IMR-90 (cell line): ENCODE data around the gene LAIR2. TPM values are rescaled to one million over a fixed set of nuclear protein-coding genes. Genes with fewer than 3 reads are reported as not detected.

Experiments used
- ATAC-seq: fragments of 200-7000 bp; cut with Tn5 transposase; 2 replicates; pipeline ENCODE4 v1.9.1; 2020; ENCODE audit warnings: low read depth, mild to moderate bottlenecking, moderate library complexity
- BruUV-seq: library from RNA; stranded (reverse); fragments of 400-500 nt; replicated peaks from 2 replicates; lab custom pipeline; 2021; lab: Mats Ljungman, UMichigan
- CTCF ChIA-PET: fragments of 300-600 bp; formaldehyde crosslinking; extraction: SDS; loops from one replicate; lab custom pipeline; 2021; ENCODE audit warnings: antibody characterized with exemption; lab: Yijun Ruan, JAX
- POLR2A ChIA-PET: fragments of 300-600 bp; sonication (Branson Sonifier 250); formaldehyde crosslinking; loops from one replicate; lab custom pipeline; 2022; ENCODE audit warnings: antibody characterized with exemption; ENCODE audit not compliant: unreplicated experiment; lab: Charles Lee
- DNase-seq: peaks from one replicate; pipeline ENCODE4 v3.0.0; 2013
- H2AFZ ChIP-seq: replicated peaks from 2 replicates; pipeline ENCODE3; 2013; ENCODE audit warnings: low read length, mild to moderate bottlenecking; ENCODE audit not compliant: poor library complexity
- H2AK5ac ChIP-seq: 2 replicates; pipeline ENCODE4 v1.6.1; 2013; ENCODE audit warnings: low read depth, low read length, inconsistent platforms
- H2AK9ac ChIP-seq: replicated peaks from 2 replicates; pipeline ENCODE3; 2013; ENCODE audit warnings: mild to moderate bottlenecking, low read depth, low read length, moderate library complexity; ENCODE audit not compliant: poor library complexity
- H2BK120ac ChIP-seq: 2 replicates; pipeline ENCODE4 v1.6.1; 2013; ENCODE audit warnings: low read depth, low read length, inconsistent platforms
- H2BK15ac ChIP-seq: 3 replicates; pipeline ENCODE4 v1.6.1; 2013; ENCODE audit warnings: low read depth, low read length, inconsistent platforms
- H2BK20ac ChIP-seq: 2 replicates; pipeline ENCODE4 v1.6.1; 2013; ENCODE audit warnings: low read depth, mild to moderate bottlenecking, inconsistent platforms, low read length, moderate library complexity
- H2BK5ac ChIP-seq: 2 replicates; pipeline ENCODE4 v1.6.1; 2013; ENCODE audit warnings: mild to moderate bottlenecking, low read depth, low read length, inconsistent platforms; ENCODE audit not compliant: poor library complexity, severe bottlenecking
- H3K14ac ChIP-seq: replicated peaks from 2 replicates; pipeline ENCODE4 v1.6.1; 2013; ENCODE audit warnings: low read depth, low read length, inconsistent platforms
- H3K18ac ChIP-seq: 2 replicates; pipeline ENCODE4 v1.6.1; 2013; ENCODE audit warnings: low read depth, low read length, control low read depth
- H3K23ac ChIP-seq: 2 replicates; pipeline ENCODE4 v1.6.1; 2013; ENCODE audit warnings: low read depth, low read length, inconsistent platforms
- H3K27ac ChIP-seq: 2 replicates; pipeline ENCODE4 v1.5.1; 2013; ENCODE audit warnings: mild to moderate bottlenecking, control low read depth, low read length; ENCODE audit not compliant: insufficient read depth
- H3K27me3 ChIP-seq: 2 replicates; pipeline ENCODE4 v1.6.1; 2013; ENCODE audit warnings: low read length; ENCODE audit not compliant: control insufficient read depth, insufficient read depth
- H3K36me3 ChIP-seq: 2 replicates; pipeline ENCODE4 v1.6.1; 2013; ENCODE audit warnings: low read length, mixed read lengths; ENCODE audit not compliant: control insufficient read depth, insufficient read depth
- H3K4ac ChIP-seq: 2 replicates; pipeline ENCODE4 v1.6.1; 2013; ENCODE audit warnings: low read depth, low read length, inconsistent platforms
- H3K4me1 ChIP-seq: 2 replicates; pipeline ENCODE4 v1.6.1; 2013; ENCODE audit warnings: low read length, mixed read lengths; ENCODE audit not compliant: control insufficient read depth, insufficient read depth
- H3K4me2 ChIP-seq: 2 replicates; pipeline ENCODE4 v1.6.1; 2013; ENCODE audit warnings: low read depth, mild to moderate bottlenecking, control low read depth, low read length, moderate library complexity
- H3K4me3 ChIP-seq: 2 replicates; pipeline ENCODE4 v1.5.1; 2013; ENCODE audit warnings: low read depth, mild to moderate bottlenecking, control low read depth, low read length, moderate library complexity; ENCODE audit not compliant: insufficient read depth
- H3K56ac ChIP-seq: 2 replicates; pipeline ENCODE4 v1.6.1; 2013; ENCODE audit warnings: low read length, inconsistent platforms; ENCODE audit not compliant: insufficient read depth; ENCODE audit errors: extremely low read depth
- H3K79me1 ChIP-seq, 2 experiments: 2 replicates each; pipeline ENCODE4 v1.6.1; 2013; ENCODE audit warnings: low read length in 2 of 2, inconsistent platforms in 1 of 2, low read depth in 1 of 2
- H3K9ac ChIP-seq: 2 replicates; pipeline ENCODE4 v1.6.1; 2013; ENCODE audit warnings: low read depth, low read length, control low read depth
- H3K9me1 ChIP-seq: 2 replicates; pipeline ENCODE4 v1.6.1; 2013; ENCODE audit warnings: low read length, inconsistent platforms; ENCODE audit not compliant: insufficient read depth
- H3K9me3 ChIP-seq: 2 replicates; pipeline ENCODE4 v1.6.1; 2013; ENCODE audit warnings: low read length; ENCODE audit not compliant: control insufficient read depth, insufficient read depth
- H4K20me1 ChIP-seq: 2 replicates; pipeline ENCODE4 v1.6.1; 2013; ENCODE audit warnings: low read length, inconsistent platforms; ENCODE audit not compliant: insufficient read depth
- H4K5ac ChIP-seq: 2 replicates; pipeline ENCODE4 v1.6.1; 2013; ENCODE audit warnings: mild to moderate bottlenecking, low read depth, low read length, control low read depth
- H4K8ac ChIP-seq, 2 experiments: 2 replicates each; pipeline ENCODE4 v1.6.1; 2013; ENCODE audit warnings: low read depth in 2 of 2, low read length in 2 of 2, control low read depth in 1 of 2, inconsistent platforms in 1 of 2
- H4K91ac ChIP-seq: 2 replicates; pipeline ENCODE4 v1.6.1; 2013; ENCODE audit warnings: low read depth, low read length, inconsistent platforms; ENCODE audit not compliant: insufficient read depth
- BHLHE40 ChIP-seq: fragments of 150-350 bp; IDR thresholded peaks from 2 replicates; pipeline ENCODE4 v1.6.1; 2016; ENCODE audit warnings: mild to moderate bottlenecking, low read depth, low read length
- MAZ ChIP-seq: IDR thresholded peaks from 2 replicates; pipeline ENCODE4 v1.6.1; 2012; ENCODE audit warnings: low read depth, mild to moderate bottlenecking, low read length, improper control_type of control experiment, moderate library complexity, borderline replicate concordance
- RCOR1 ChIP-seq: IDR thresholded peaks from 2 replicates; pipeline ENCODE4 v1.6.1; 2012; ENCODE audit warnings: mild to moderate bottlenecking, low read length, improper control_type of control experiment; ENCODE audit not compliant: insufficient replicate concordance
- WGBS, 2 experiments: methylation state at CpG; one replicate each; pipeline versions ENCODE4 v1.1.5 to v1.1.7; 2013; ENCODE audit warnings: missing lambda C conversion rate in 2 of 2; ENCODE audit not compliant: insufficient read length in 1 of 2; ENCODE audit errors: extremely low coverage in 2 of 2; 5-methylcytosine and 5-hydroxymethylcytosine counted together
- dilution Hi-C: fragments of 300-500 bp; cut with HindIII; formaldehyde crosslinking; loops from one replicate; pipeline ENCODE4 v1.14.3; 2018; ENCODE audit warnings: low sequenced_read_pairs; ENCODE audit not compliant: unreplicated experiment
- in situ Hi-C: fragments of 300-500 bp; cut with MboI; formaldehyde crosslinking; loops from 3 replicates; pipeline ENCODE4 v1.14.3; 2019; ENCODE audit warnings: low sequenced_read_pairs, inconsistent platforms, mixed read lengths
- intact Hi-C: fragments of 100-400 bp; cut with micrococcal nuclease; formaldehyde crosslinking; loops from 2 replicates; pipeline ENCODE4 v1.10.0; 2022
- polyA plus RNA-seq, 3 experiments: library from polyadenylated mRNA; depleted of rRNA; stranded (reverse); fragments of >200 nt; gene quantifications; 2 replicates each; pipeline ENCODE4 v1.2.3, GENCODE V29; 2012; ENCODE audit warnings: low replicate concordance in 1 of 3
- total RNA-seq: library from RNA; depleted of rRNA; stranded (reverse); fragments of >200 nt; gene quantifications from 2 replicates; pipeline ENCODE4 v1.2.3, GENCODE V29; 2012

LAIR2 gene
- total and polyA plus RNA-seq, 2 of the 4 experiments (the other 2 are of a cell fraction) = not detected

GRCh38 chr19:54521022-54521859, 18.6 kb downstream of the LAIR2 start (continued):
- no peak for TF ChIP-seq RCOR1

- dilution Hi-C loops = no loop called here
- Histone ChIP-seq H2AFZ (no peak overlapping the region), H4K20me1 (no peaks in the 10 kb centered on the region), H4K8ac (no peak overlapping the region), H3K36me3 (no peaks in the 10 kb centered on the region), H3K56ac (no peak overlapping the region), H4K5ac (no peak overlapping the region), H2AK5ac (no peak overlapping the region), H3K79me1 (no peaks in the 10 kb centered on the region), H3K4me2 (no peak overlapping the region), H3K9ac (no peak overlapping the region), H3K9me1 (no peaks in the 10 kb centered on the region), H3K4me3 (no peak overlapping the region), H3K14ac (no peak overlapping the region), H2BK20ac (no peak overlapping the region), H3K23ac (no peak overlapping the region), H3K4me1 (no peaks in the 10 kb centered on the region), H2BK15ac (no peak overlapping the region), H3K4ac (no peak overlapping the region), H3K27me3 (no peaks in the 10 kb centered on the region), H2BK5ac (no peak overlapping the region), H3K27ac (no peak overlapping the region), H3K18ac (no peak overlapping the region), H4K91ac (no peak overlapping the region), H2AK9ac (no peak overlapping the region), H2BK120ac (no peak overlapping the region), H3K9me3 (peaks cover 16% of the 10 kb centered on the region)
- ATAC-seq = no peak
- no peak for DNase-seq
- 83% methylated on average over 1 of the region's 6 CpGs; no CpG with 5 or more reads in 1 of the 2 experiments for WGBS, 2 experiments
- intact Hi-C loops = no loop called here
- ChIA-PET POLR2A (no interaction called here), CTCF (no interaction called here)
- TF ChIP-seq RCOR1 = no peak
- no peak for TF ChIP-seq MAZ
- no peak for TF ChIP-seq BHLHE40
- in situ Hi-C loops = no loop called here
- BruUV-seq = no TSS peak
Measured at GRCh38 chr19:54521860-54522513, 19.4 kb downstream of the LAIR2 start.
